GM12864 (cell line): Measurements from ENCODE around the gene ADGRL1.

Experiments used
- DNase-seq: peaks from one replicate; pipeline ENCODE4 v3.0.0-alpha.2; 2011; ENCODE audit warnings: low read depth
- H3K4me3 ChIP-seq: 2 replicates; pipeline ENCODE4 v1.5.1; 2011; ENCODE audit warnings: mild to moderate bottlenecking, low read depth, low read length, control low read depth
- CTCF ChIP-seq: IDR thresholded peaks from 2 replicates; pipeline ENCODE4 v1.5.1; 2011; ENCODE audit warnings: low read depth, mild to moderate bottlenecking, moderate library complexity, low read length, control low read depth, inconsistent platforms; ENCODE audit errors: missing control alignments

Gene ADGRL1

GRCh38 chr19:14135355-14135754 lies 70.6 kb downstream of the ADGRL1 start:
- TF ChIP-seq CTCF: no peak
- DNase-seq: no peak
- peak overlapping the region; percentile 97 for H3K4me3 ChIP-seq

GRCh38 chr19:14127929-14128509 lies 78.0 kb downstream of the ADGRL1 start:
- DNase-seq: peak; percentile 53
- H3K4me3 ChIP-seq: no peak overlapping the region
- no peak for TF ChIP-seq CTCF

GRCh38 chr19:14127176-14127575 lies 78.8 kb downstream of the ADGRL1 start:
- H3K4me3 ChIP-seq: no peak overlapping the region
- no peak for DNase-seq
- TF ChIP-seq CTCF: no peak

- no peak for TF ChIP-seq CTCF
- no peak for DNase-seq
- no peak overlapping the region for H3K4me3 ChIP-seq
Measured at GRCh38 chr19:14122924-14123323, 83.0 kb downstream of the ADGRL1 start.

GRCh38 chr19:14120497-14120780 lies 85.5 kb downstream of the ADGRL1 start:
- no peak for TF ChIP-seq CTCF
- H3K4me3 ChIP-seq: no peak overlapping the region
- no peak for DNase-seq

- DNase-seq: no peak
- H3K4me3 ChIP-seq: no peak overlapping the region
- TF ChIP-seq CTCF: no peak
Measured at GRCh38 chr19:14119644-14120496, 86.1 kb downstream of the ADGRL1 start.

- DNase-seq: no peak
- H3K4me3 ChIP-seq: no peak overlapping the region
- no peak for TF ChIP-seq CTCF
Measured at GRCh38 chr19:14119146-14119545, 86.8 kb downstream of the ADGRL1 start.
